WTC11 (cell line): ENCODE results near the gene GSDMA. TPM values are rescaled to one million over a fixed set of nuclear protein-coding genes. Genes with fewer than 3 reads are reported as not detected.

Experiments used
- ATAC-seq: fragments of 200-7000 bp; cut with Tn5 transposase; 2 replicates; pipeline ENCODE4 v1.10.0; 2021; ENCODE audit warnings: mild to moderate bottlenecking, moderate library complexity
- CTCF ChIA-PET: fragments of 300-600 bp; sonication (Branson Sonifier 250); formaldehyde crosslinking; loops from one replicate; lab custom pipeline; 2021; ENCODE audit warnings: antibody characterized with exemption; lab: Charles Lee
- POLR2A ChIA-PET: fragments of 350-600 bp; sonication (Branson Sonifier 250); formaldehyde crosslinking; loops from one replicate; lab custom pipeline; 2021; ENCODE audit warnings: antibody characterized with exemption; lab: Charles Lee
- DNase-seq: peaks from one replicate; pipeline ENCODE4 v3.0.0; 2021; ENCODE audit warnings: low spot score
- H3K27ac Mint-ChIP-seq: 2 replicates; pipeline ENCODE4 v1.8.0; 2021; ENCODE audit warnings: mixed read lengths
- H3K27me3 Mint-ChIP-seq: 2 replicates; pipeline ENCODE4 v1.8.0; 2021; ENCODE audit warnings: low read depth, mild to moderate bottlenecking, moderate library complexity, mixed read lengths
- H3K36me3 Mint-ChIP-seq: 2 replicates; pipeline ENCODE4 v1.8.0; 2021; ENCODE audit warnings: mixed read lengths
- H3K4me1 Mint-ChIP-seq: 2 replicates; pipeline ENCODE4 v1.8.0; 2022; ENCODE audit warnings: mixed read lengths
- H3K4me3 Mint-ChIP-seq: 2 replicates; pipeline ENCODE4 v1.8.0; 2021; ENCODE audit warnings: mild to moderate bottlenecking, moderate library complexity, mixed read lengths
- H3K9me3 Mint-ChIP-seq: 2 replicates; pipeline ENCODE4 v1.8.0; 2021; ENCODE audit warnings: mixed read lengths
- ATF1 ChIP-seq: sonication (generic); formaldehyde crosslinking; IDR thresholded peaks from 2 replicates; pipeline ENCODE4 v1.8.1; 2023; ENCODE audit warnings: mild to moderate bottlenecking, moderate library complexity, missing genetic modification reagents
- ATF6 ChIP-seq: sonication (generic); formaldehyde crosslinking; IDR thresholded peaks from 2 replicates; pipeline ENCODE4 v1.8.1; 2023; ENCODE audit warnings: mild to moderate bottlenecking, missing genetic modification reagents
- ESRRA ChIP-seq: sonication (generic); formaldehyde crosslinking; IDR thresholded peaks from 2 replicates; pipeline ENCODE4 v1.8.1; 2022; ENCODE audit warnings: mild to moderate bottlenecking, missing genetic modification reagents, borderline replicate concordance
- FOXK1 ChIP-seq: sonication (generic); formaldehyde crosslinking; IDR thresholded peaks from 2 replicates; pipeline ENCODE4 v1.8.0; 2022; ENCODE audit warnings: mild to moderate bottlenecking, moderate library complexity, missing genetic modification reagents
- HMGXB4 ChIP-seq: sonication (generic); formaldehyde crosslinking; IDR thresholded peaks from 2 replicates; pipeline ENCODE4 v1.8.1; 2023; ENCODE audit warnings: mild to moderate bottlenecking, moderate library complexity, missing genetic modification reagents
- IRF1 ChIP-seq: sonication (generic); formaldehyde crosslinking; IDR thresholded peaks from 2 replicates; pipeline ENCODE4 v1.8.0; 2023; ENCODE audit warnings: missing genetic modification reagents
- NR3C1 ChIP-seq: sonication (generic); formaldehyde crosslinking; conservative IDR thresholded peaks from 2 replicates; pipeline ENCODE4 v1.8.1; 2023; ENCODE audit warnings: low read depth, mild to moderate bottlenecking, missing genetic modification reagents
- STAT6 ChIP-seq: sonication (generic); formaldehyde crosslinking; conservative IDR thresholded peaks from 2 replicates; pipeline ENCODE4 v1.8.1; 2023; ENCODE audit warnings: mild to moderate bottlenecking, low read depth, missing genetic modification reagents, moderate library complexity
- USF1 ChIP-seq: sonication (generic); formaldehyde crosslinking; IDR thresholded peaks from 2 replicates; pipeline ENCODE4 v1.8.0; 2022; ENCODE audit warnings: mild to moderate bottlenecking, missing genetic modification reagents
- ZNF219 ChIP-seq: sonication (generic); formaldehyde crosslinking; IDR thresholded peaks from 2 replicates; pipeline ENCODE4 v1.8.0; 2023; ENCODE audit warnings: missing genetic modification reagents, mild to moderate bottlenecking, borderline replicate concordance
- ZNF232 ChIP-seq: sonication (generic); formaldehyde crosslinking; IDR thresholded peaks from 2 replicates; pipeline ENCODE4 v1.8.0; 2022; ENCODE audit warnings: mild to moderate bottlenecking, missing genetic modification reagents
- ZNF423 ChIP-seq: fragments of 250-450 bp; sonication (Bioruptor Pico); IDR thresholded peaks from 2 replicates; pipeline ENCODE4 v2.1.2; 2022; ENCODE audit warnings: mild to moderate bottlenecking, moderate library complexity
- total RNA-seq: library from RNA; stranded (reverse); gene quantifications from 3 replicates; pipeline ENCODE4 v1.2.3, GENCODE V29; 2021

GSDMA gene
- total RNA-seq, 1 experiment from 2014 or later = not detected

- ATAC-seq = no peak
Observed at GRCh38 chr17:40024901-40025300, 62.1 kb downstream of the GSDMA start.

GRCh38 chr17:40025559-40025958 lies 62.8 kb downstream of the GSDMA start:
- Mint-ChIP-seq H3K27me3 (no peaks in the 10 kb centered on the region), H3K4me3 (no peak overlapping the region), H3K27ac (peak overlapping the region; percentile 13; the same call in 1 of the 2 replicates), H3K4me1 (no peaks in the 10 kb centered on the region), H3K9me3 (no peaks in the 10 kb centered on the region), H3K36me3 (peaks cover 40% of the 10 kb centered on the region)
- ATAC-seq (no peak), DNase-seq (no peak)
- no peak for TF ChIP-seq ZNF423
- no peak for TF ChIP-seq ESRRA (CRISPR knock-in tag)
- no peak for TF ChIP-seq HMGXB4 (CRISPR knock-in tag)
- no peak for TF ChIP-seq ZNF219 (CRISPR knock-in tag)
- no peak for TF ChIP-seq FOXK1
- CTCF ChIA-PET = interaction anchor here (0.6 to 5.0 kb wide), 4 partner anchors 10 to 86 kb away, joined by 3 to 128 read pairs (median 6); partner anchors contain the start of gene CSF3
- POLR2A ChIA-PET = interaction anchor here (0.6 to 1.0 kb wide), 2 partner anchors 12 to 15 kb away, joined by 3 to 4 read pairs; no protein-coding TSS in a partner anchor

More at GRCh38 chr17:40024901-40025300, 62.1 kb downstream of the GSDMA start:
- TF ChIP-seq ATF1 (CRISPR knock-in tag) = no peak
- TF ChIP-seq USF1 (CRISPR knock-in tag) = no peak
- no peak for TF ChIP-seq IRF1 (CRISPR knock-in tag)
- TF ChIP-seq STAT6 (CRISPR knock-in tag) = no peak
- ChIA-PET CTCF (interaction anchor here (0.6 to 5.0 kb wide), 4 partner anchors 9 to 87 kb away, joined by 3 to 128 read pairs (median 6); partner anchors contain the start of gene CSF3), POLR2A (no interaction called here)
- no peak overlapping the region for H3K4me3 Mint-ChIP-seq
- peaks cover 43% of the 10 kb centered on the region for H3K36me3 Mint-ChIP-seq
- no peak overlapping the region for H3K27ac Mint-ChIP-seq
- no peaks in the 10 kb centered on the region for H3K9me3 Mint-ChIP-seq
- no peaks in the 10 kb centered on the region for H3K4me1 Mint-ChIP-seq
- H3K27me3 Mint-ChIP-seq = no peaks in the 10 kb centered on the region
- no peak for DNase-seq

GRCh38 chr17:40025991-40026815 lies 63.4 kb downstream of the GSDMA start:
- H3K36me3 Mint-ChIP-seq = peaks cover 43% of the 10 kb centered on the region
- H3K4me3 Mint-ChIP-seq = no peak overlapping the region
- no peaks in the 10 kb centered on the region for H3K4me1 Mint-ChIP-seq
- ChIA-PET POLR2A (interaction anchor here (0.6 to 1.0 kb wide), 2 partner anchors 13 to 14 kb away, joined by 3 to 4 read pairs; no protein-coding TSS in a partner anchor), CTCF (interaction anchor here (0.8 to 5.0 kb wide), 15 partner anchors 9 to 193 kb away, joined by 4 to 128 read pairs (median 9); partner anchors contain the start of genes CSF3, MED24, NR1D1 and PSMD3)
- DNase-seq (no peak), ATAC-seq (no peak)
- H3K27ac Mint-ChIP-seq = peak overlapping the region; percentile 79; the same call in 1 of the 2 replicates
- no peaks in the 10 kb centered on the region for H3K9me3 Mint-ChIP-seq
- no peaks in the 10 kb centered on the region for H3K27me3 Mint-ChIP-seq
- no peak for TF ChIP-seq ATF6 (CRISPR knock-in tag)
- no peak for TF ChIP-seq USF1 (CRISPR knock-in tag)
- no peak for TF ChIP-seq ZNF232 (CRISPR knock-in tag)
- TF ChIP-seq STAT6 (CRISPR knock-in tag) = no peak
- no peak for TF ChIP-seq ZNF219 (CRISPR knock-in tag)
- TF ChIP-seq NR3C1 (CRISPR knock-in tag) = no peak
- no peak for TF ChIP-seq ATF1 (CRISPR knock-in tag)
